Measurements from ENCODE around the gene CKM.
"Not testable (repeated sequence)": the region's sequence is repeated elsewhere in the genome, so short reads cannot be mapped to it uniquely, and the experiment has no call there.

The CKM gene

DNA sequence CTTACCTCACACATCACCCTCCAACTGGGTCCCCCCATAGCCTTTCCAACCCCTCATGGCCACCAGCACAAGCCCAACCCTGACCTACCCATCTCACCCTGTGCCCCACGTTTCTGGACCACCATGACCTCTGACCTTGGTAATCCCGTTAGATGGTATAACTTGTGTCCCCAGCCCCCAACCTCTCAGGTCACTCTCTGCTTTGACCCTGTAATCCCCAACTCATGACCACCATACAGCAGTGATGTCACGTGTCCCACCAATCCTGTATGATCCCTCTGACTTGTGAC is 26.4 kb upstream of the CKM start:
- DNase-seq (ENCODE audit: low spot score) = no peak

- DNase-seq (ENCODE audit: low spot score) = no peak
Measured at GRCh38 chr19:45348367-45349125, 25.9 kb upstream of the CKM start.

DNA sequence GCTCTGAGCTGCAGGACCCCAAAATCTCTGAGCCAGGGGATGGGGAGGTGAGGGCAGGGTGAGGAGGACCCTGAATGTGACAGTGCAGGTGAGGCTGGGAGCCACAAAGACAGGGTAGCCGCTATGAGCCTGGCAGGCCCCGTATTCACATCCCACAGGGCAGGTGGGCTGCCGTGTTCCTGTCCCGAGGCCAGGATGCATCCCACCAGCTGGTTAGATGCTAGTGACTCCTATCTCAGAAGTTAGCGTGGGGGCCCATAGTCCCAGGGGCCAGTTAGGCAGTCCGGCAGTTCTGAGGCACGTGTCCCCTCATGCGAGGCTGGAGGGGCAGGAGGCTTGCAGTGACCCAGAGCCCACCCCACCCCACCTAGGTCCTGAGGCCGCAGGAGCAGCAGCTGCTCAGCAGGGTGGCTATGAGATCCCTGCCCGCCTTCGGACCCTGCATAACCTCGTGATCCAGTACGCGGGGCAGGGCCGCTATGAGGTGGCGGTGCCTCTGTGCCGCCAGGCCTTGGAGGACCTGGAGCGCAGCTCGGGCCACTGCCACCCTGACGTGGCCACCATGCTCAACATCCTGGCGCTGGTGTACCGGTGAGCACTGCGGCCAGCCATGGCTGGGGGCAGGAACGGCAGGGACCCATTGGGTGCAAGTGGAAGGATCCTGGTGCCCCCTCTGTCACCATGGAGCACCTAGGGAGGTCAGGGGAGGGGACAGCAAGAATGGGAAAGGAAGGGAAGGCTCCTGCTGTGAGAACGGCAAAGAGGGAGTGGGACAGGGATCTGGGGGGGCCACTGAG is 25.1 kb upstream of the CKM start:
- no peak for DNase-seq (ENCODE audit: low spot score)

DNA sequence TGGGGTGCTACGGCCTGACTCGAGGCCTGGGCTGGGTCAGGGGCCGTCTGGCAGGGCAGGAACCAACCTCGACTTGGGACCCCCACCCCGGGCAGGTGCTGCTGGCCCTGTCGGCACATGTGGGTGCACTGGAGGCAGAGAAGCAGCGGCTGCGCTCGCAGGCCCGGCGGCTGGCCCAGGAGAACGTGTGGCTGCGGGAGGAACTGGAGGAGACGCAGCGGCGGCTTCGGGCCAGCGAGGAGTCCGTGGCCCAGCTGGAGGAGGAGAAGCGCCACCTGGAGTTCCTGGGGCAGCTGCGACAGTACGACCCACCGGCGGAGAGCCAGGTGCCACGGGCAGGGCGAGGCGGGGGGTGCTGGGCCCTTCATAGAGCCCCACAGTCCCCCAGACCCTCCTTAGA is 23.8 kb upstream of the CKM start:
- no peak for DNase-seq (ENCODE audit: low spot score)

DNA sequence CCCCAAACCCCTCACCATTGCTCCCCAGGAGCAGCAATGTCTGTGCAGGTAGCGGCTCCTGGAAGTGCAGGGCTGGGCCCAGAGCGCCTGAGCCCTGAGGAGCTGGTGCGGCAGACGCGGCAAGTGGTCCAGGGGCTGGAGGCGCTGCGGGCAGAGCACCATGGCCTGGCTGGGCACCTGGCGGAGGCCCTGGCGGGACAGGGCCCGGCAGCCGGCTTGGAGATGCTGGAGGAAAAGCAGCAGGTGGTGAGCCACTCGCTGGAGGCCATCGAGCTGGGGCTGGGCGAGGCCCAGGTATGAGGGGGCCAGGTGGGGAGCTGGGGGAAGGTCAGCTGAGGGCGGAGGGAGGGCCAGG is 22.8 kb upstream of the CKM start:
- DNase-seq (ENCODE audit: low spot score) = no peak

- DNase-seq (ENCODE audit: low spot score) = no peak
Measured at GRCh38 chr19:45344621-45345505, 22.2 kb upstream of the CKM start.

GRCh38 chr19:45342911-45343310 is 20.2 kb upstream of the CKM start:
- DNase-seq (ENCODE audit: low spot score) = no peak

GRCh38 chr19:45340899-45341453 is 18.3 kb upstream of the CKM start:
- no peak for DNase-seq (ENCODE audit: low spot score)

GRCh38 chr19:45340232-45340898 is 17.7 kb upstream of the CKM start, which contains the start of gene KLC3:
TSS of gene KLC3 (plus strand) at chr19:45340750. CDS start at chr19:45345542, 4,792 bp downstream.
- DNase-seq (ENCODE audit: low spot score) = no peak

- no peak for DNase-seq (ENCODE audit: low spot score)
Measured at GRCh38 chr19:45339629-45340028, 17.0 kb upstream of the CKM start.

DNA sequence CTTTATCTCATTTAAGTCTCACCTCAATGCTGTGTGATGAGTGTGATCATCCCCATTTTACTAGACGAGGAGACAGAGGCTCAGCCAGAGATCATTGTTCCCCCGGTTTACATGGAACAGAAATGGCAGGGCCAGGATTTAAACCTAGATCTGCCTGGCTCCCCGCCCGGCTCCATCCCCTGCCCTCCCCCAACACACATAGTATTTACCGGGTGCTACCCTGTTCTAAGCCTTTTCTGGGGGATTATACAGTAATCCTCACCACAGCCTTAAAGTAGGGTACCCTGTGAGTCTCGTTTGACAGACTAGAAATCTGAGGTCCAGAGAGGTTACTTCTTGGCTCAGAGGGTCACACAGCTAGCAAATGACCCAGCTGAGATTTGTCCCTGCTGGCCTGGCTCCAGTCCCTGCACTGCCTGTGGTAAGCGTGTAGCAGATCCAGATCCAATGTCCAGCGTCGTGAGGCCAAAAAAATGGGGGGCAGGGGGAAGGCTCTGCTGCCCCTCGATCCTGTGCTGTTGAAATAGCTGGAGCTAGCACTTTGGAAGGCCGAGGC is 14.1 kb upstream of the CKM start:
- no peak for DNase-seq (ENCODE audit: low spot score)

GRCh38 chr19:45334881-45335280 is 12.2 kb upstream of the CKM start:
- DNase-seq (ENCODE audit: low spot score) = not testable (repeated sequence)

- no peak for DNase-seq (ENCODE audit: low spot score)
Measured at GRCh38 chr19:45333609-45334303, 11.1 kb upstream of the CKM start.

GRCh38 chr19:45331411-45331810 is 8.7 kb upstream of the CKM start:
- no peak for DNase-seq (ENCODE audit: low spot score)

- no peak for DNase-seq (ENCODE audit: low spot score)
Measured at GRCh38 chr19:45327404-45328143, 4.9 kb upstream of the CKM start.

DNA sequence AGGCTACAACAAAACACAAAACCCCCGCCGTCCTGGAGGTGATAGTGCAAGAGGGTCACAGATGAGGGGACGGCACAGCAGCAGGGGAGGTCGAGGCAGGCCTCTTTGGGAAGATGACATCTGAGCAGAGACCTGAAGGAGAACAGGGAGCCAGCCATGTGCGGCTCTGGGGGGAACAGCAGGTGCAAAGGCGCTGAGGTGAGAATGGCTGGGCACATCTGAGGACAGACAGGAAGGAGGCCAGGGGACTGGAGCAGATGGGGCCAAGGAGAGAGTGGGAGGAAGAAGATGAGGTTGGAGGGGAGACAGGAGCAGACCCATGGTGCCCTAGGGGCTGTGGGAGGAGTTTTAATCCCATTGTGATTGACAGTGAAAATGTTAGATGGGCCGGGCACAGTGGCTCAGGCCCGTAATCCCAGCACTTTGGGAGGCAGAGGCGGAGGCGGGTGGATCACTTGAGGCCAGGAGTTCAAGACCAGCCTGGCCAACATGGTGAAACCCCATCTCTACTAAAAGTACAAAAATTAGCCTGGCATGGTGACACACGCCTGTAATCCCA is 1.8 kb upstream of the CKM start:
- DNase-seq (ENCODE audit: low spot score) = no peak

DNA sequence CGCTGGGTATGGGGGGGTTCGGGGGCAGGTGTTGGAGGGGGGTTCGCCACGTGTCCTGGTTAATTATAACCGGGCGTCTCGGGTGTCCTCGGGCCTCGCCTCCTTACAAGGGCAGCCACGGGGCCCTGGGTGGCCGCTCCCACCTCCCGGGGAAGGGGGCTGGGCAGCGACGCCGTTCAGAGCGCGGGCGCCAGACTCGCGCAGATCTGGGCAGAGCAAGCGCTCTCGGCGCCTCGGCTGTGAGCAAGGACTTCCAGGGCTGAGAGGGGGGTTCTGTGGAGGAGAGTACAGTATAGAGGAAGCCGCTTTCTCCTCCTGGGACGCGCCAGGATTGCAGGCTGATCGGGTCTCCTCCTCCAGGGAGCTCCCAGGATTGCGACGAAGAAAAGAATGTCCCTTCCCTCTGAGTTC is 1.0 kb upstream of the CKM start:
- DNase-seq (ENCODE audit: low spot score) = no peak

DNA sequence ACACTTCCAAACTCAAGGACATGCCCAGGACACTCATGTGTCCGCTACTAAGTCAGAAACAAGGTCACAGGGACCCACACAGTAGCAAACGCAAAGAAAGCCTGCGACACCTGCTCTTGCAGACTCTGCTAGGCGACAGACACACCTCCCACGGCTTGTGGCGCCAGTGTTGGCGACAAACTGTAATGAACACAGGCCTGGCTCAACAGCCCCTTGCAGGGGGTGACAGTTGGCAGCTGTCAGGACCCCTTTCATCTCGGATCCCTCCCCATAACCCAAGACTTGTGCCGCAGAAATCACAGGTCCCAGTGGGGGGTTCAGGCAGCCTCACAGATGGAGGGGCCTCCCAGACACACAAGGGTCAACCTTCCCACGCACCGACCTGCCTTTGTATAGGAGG is 364 bp downstream of the CKM start:
- no peak for DNase-seq (ENCODE audit: low spot score)

- no peak for DNase-seq (ENCODE audit: low spot score)
Measured at GRCh38 chr19:45321848-45322247, 827 bp downstream of the CKM start.
